Measurements from ENCODE around the gene PRMT9. TPM values are rescaled to one million over a fixed set of nuclear protein-coding genes. Genes with fewer than 3 reads are reported as not detected.

The PRMT9 gene
- total and polyA plus RNA-seq, 2 donors (not counting 1 experiment from before 2014, with no cell fraction given): 5.6 to 11.0 TPM

- H3K9ac ChIP-seq (ENCODE audit: low read length): no peak overlapping the region
- no peak overlapping the region for H3K27ac ChIP-seq (ENCODE audit: low read length in 2 of 2)
- ATAC-seq (ENCODE audit: low read depth) (no peak), DNase-seq (no peak)
- TF ChIP-seq EZH2 (IDR thresholded peaks at IDR 0.05; ENCODE audit: borderline replicate concordance, insufficient read depth, low read depth, low read length, poor library complexity, severe bottlenecking) (no peak), CTCF (IDR thresholded peaks at IDR 0.05) (no peak)
- WGBS (ENCODE audit: insufficient coverage): 100% methylated on average over 1 of the region's 1 CpG
- H3K9me3 Mint-ChIP-seq (ENCODE audit: insufficient read depth): no peaks in the 10 kb centered on the region
- ChIA-PET CTCF (no interaction called here), POLR2A (interaction anchor here (1.0 kb wide), 1 partner anchor 9 kb away, joined by 6 read pairs; no protein-coding TSS in a partner anchor)
- H2AFZ ChIP-seq (ENCODE audit: insufficient read depth, low read depth, low read length, poor library complexity, severe bottlenecking): no peak overlapping the region
- no peaks in the 10 kb centered on the region for H4K20me1 ChIP-seq (ENCODE audit: control insufficient read depth, insufficient read depth, low read length, poor library complexity, severe bottlenecking)
- no peaks in the 10 kb centered on the region for H3K27me3 Mint-ChIP-seq
- H3K27me3 ChIP-seq (replicated peaks in 1 of 4; ENCODE audit: control extremely low read depth in 1 of 4, control insufficient read depth in 3 of 4, insufficient read depth in 4 of 4, low read length in 3 of 4): no peaks in the 10 kb centered on the region
- H3K4me1 ChIP-seq (ENCODE audit: control insufficient read depth in 2 of 2, insufficient read depth in 2 of 2, low read length in 2 of 2): no peaks in the 10 kb centered on the region
- intact Hi-C loops (cut with micrococcal nuclease): no loop called here
- H3K4me1 Mint-ChIP-seq: no peaks in the 10 kb centered on the region
- H3K27ac Mint-ChIP-seq: no peak overlapping the region
- H3K79me2 ChIP-seq (ENCODE audit: control insufficient read depth, insufficient read depth, low read length): no peaks in the 10 kb centered on the region
- no peak overlapping the region for H3K4me3 ChIP-seq (ENCODE audit: control extremely low read depth in 1 of 5, extremely low read depth in 1 of 5, insufficient read depth in 1 of 5, low read depth in 2 of 5, low read length in 4 of 5)
- no peaks in the 10 kb centered on the region for H3K9me3 ChIP-seq (ENCODE audit: control extremely low read depth in 1 of 3, control insufficient read depth in 2 of 3, insufficient read depth in 1 of 3, low read length in 2 of 3)
- H3K36me3 ChIP-seq (replicated peaks in 1 of 2; ENCODE audit: control extremely low read depth in 1 of 2, control insufficient read depth in 1 of 2, extremely low read depth in 1 of 2, insufficient read depth in 2 of 2, low read length in 1 of 2): peaks cover 4 to 13% of the 10 kb centered on the region in 2 experiments
- no peak overlapping the region for H3K4me2 ChIP-seq (replicated peaks; ENCODE audit: low read depth, low read length, poor library complexity, severe bottlenecking)
- no peak overlapping the region for H3K4me3 Mint-ChIP-seq
Observed at GRCh38 chr4:147674496-147674895, 9.5 kb downstream of the PRMT9 start.

- ATAC-seq (ENCODE audit: low read depth) (no peak), DNase-seq (no peak)
- no peak overlapping the region for H3K27ac Mint-ChIP-seq
- no peaks in the 10 kb centered on the region for H3K9me3 ChIP-seq (ENCODE audit: control extremely low read depth in 1 of 3, control insufficient read depth in 2 of 3, insufficient read depth in 1 of 3, low read length in 2 of 3)
- H4K20me1 ChIP-seq (ENCODE audit: control insufficient read depth, insufficient read depth, low read length, poor library complexity, severe bottlenecking): no peaks in the 10 kb centered on the region
- POLR2A ChIA-PET: interaction anchor here (1.0 kb wide), 1 partner anchor 9 kb away, joined by 6 read pairs; no protein-coding TSS in a partner anchor
- H3K4me3 ChIP-seq (ENCODE audit: control extremely low read depth in 1 of 5, extremely low read depth in 1 of 5, insufficient read depth in 1 of 5, low read depth in 2 of 5, low read length in 4 of 5): no peak overlapping the region
- intact Hi-C loops (cut with micrococcal nuclease): no loop called here
- H3K4me2 ChIP-seq (replicated peaks; ENCODE audit: low read depth, low read length, poor library complexity, severe bottlenecking): no peak overlapping the region
- no peaks in the 10 kb centered on the region for H3K4me1 ChIP-seq (ENCODE audit: control insufficient read depth in 2 of 2, insufficient read depth in 2 of 2, low read length in 2 of 2)
- no peak overlapping the region for H3K4me3 Mint-ChIP-seq
- no peaks in the 10 kb centered on the region for H3K27me3 ChIP-seq (replicated peaks in 1 of 4; ENCODE audit: control extremely low read depth in 1 of 4, control insufficient read depth in 3 of 4, insufficient read depth in 4 of 4, low read length in 3 of 4)
- TF ChIP-seq CTCF (IDR thresholded peaks at IDR 0.05) (no peak), EZH2 (IDR thresholded peaks at IDR 0.05; ENCODE audit: borderline replicate concordance, insufficient read depth, low read depth, low read length, poor library complexity, severe bottlenecking) (no peak)
- no peak overlapping the region for H2AFZ ChIP-seq (ENCODE audit: insufficient read depth, low read depth, low read length, poor library complexity, severe bottlenecking)
- no peak overlapping the region for H3K9ac ChIP-seq (ENCODE audit: low read length)
- H3K27ac ChIP-seq (ENCODE audit: low read length in 2 of 2): no peak overlapping the region
- no peaks in the 10 kb centered on the region for H3K27me3 Mint-ChIP-seq
- no peaks in the 10 kb centered on the region for H3K79me2 ChIP-seq (ENCODE audit: control insufficient read depth, insufficient read depth, low read length)
- CTCF ChIA-PET: no interaction called here
- peaks cover 4 to 10% of the 10 kb centered on the region in 2 experiments for H3K36me3 ChIP-seq (replicated peaks in 1 of 2; ENCODE audit: control extremely low read depth in 1 of 2, control insufficient read depth in 1 of 2, extremely low read depth in 1 of 2, insufficient read depth in 2 of 2, low read length in 1 of 2)
- WGBS (ENCODE audit: insufficient coverage): no CpG with 5 or more reads among the region's 4 CpGs
- no peaks in the 10 kb centered on the region for H3K4me1 Mint-ChIP-seq
- H3K9me3 Mint-ChIP-seq (ENCODE audit: insufficient read depth): no peaks in the 10 kb centered on the region
Observed at GRCh38 chr4:147674073-147674472, 9.9 kb downstream of the PRMT9 start.

Data from B cell (primary cell).